ENCODE data around the gene USH2A.
"Not testable (repeated sequence)": the region's sequence is repeated elsewhere in the genome, so short reads cannot be mapped to it uniquely, and the experiment has no call there.

Gene USH2A

DNA sequence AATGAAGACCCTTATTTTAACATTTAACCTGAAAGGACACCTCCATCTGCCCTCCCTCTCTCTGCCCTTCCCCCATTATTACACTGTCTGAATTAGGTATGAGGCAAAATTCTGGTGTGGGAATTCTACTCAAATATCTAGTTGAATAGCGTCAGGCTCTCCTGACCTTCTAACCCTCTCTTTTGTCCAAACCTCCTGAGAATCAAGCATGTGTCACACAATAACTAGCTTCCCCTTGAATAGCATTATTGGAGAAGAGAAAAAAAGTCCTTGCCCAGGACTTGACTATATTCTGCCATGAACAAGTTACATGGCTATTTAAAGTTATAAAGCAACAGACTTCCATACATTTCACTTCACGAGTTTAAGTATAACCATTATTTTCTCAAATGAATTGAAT, 35.5 kb downstream of the USH2A start:
- DNase-seq: no peak

DNA sequence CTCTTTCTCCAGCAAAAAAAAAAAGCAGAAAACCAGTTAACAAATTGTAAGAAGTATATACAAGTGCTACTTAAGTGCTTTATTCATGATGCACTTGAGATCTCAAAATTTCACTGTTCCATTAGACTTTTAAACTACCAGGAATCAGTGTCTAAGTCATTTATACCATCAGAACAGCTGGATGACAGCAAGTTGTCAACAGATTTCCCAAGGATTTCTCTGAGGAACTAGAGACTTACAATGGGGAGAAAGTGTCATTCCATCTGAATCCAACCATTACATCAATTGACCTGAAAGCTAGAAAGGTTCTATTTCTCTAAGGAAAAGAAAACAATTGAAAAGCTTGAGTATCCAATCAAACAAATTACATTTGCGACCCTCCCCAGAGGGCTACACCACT, 43.8 kb downstream of the USH2A start:
- no peak for DNase-seq

GRCh38 chr1:216368249-216368648, 55.0 kb downstream of the USH2A start:
- no peak for DNase-seq

- DNase-seq: no peak
Observed at GRCh38 chr1:216366979-216367378, 56.3 kb downstream of the USH2A start.

GRCh38 chr1:216356945-216357344, 66.3 kb downstream of the USH2A start:
- no peak for DNase-seq

DNA sequence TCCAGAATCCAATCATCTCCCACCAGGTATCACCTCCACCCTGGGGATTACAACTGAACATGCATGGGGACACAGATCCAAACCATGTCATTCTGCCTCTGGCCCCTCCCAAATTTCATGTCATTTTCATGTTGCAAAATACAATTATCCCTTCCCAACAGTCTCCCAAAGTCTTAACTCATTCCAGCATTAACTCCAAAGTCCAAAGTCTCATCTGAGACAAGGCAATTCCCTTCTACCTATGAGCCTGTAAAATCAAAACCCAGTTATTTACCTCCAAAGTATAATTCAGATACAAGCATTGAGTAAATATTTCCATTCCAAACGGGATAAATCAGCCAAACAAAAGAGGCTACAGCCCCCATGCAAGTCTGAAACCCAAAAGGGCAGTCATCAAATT, 73.1 kb downstream of the USH2A start:
- DNase-seq: no peak

DNA sequence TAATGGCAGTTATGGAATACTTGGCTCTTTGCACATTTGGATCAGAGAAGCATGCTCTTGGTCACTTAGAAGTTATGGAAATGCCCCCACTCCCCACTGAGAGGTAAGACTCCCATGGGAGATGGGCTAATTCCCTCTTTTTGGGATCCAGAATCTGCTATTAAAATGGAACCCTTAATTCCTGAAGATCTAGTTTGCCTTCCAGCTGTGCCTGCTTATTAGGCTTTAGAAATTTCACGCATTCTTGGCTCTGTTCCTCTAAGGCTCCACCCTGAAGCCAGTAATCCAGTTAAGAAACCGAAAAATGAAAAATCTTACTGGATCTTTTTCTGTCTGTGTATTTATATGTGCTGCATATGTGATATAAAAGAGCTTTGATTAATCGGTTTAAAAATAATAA, 76.7 kb downstream of the USH2A start:
- DNase-seq: no peak

DNA sequence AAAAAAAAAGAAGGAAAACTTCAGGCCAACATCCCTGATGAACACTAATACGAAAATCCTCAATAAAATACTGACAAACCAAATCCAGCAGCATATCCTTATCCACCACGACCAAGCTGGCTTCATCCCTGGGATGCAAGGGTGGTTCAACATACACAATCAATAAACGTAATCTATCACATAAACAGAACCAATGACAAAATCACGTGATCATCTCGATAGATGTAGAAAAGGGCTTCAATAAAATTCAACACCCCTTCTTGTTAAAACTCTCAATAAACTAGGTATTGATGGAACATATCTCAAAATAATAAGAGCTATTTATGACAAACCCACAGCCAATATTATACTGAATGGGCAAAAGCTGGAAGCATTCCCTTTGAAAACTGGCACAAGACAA, 82.7 kb downstream of the USH2A start:
- DNase-seq: not testable (repeated sequence)

GRCh38 chr1:216332462-216332861, 90.8 kb downstream of the USH2A start:
- DNase-seq: no peak

DNA sequence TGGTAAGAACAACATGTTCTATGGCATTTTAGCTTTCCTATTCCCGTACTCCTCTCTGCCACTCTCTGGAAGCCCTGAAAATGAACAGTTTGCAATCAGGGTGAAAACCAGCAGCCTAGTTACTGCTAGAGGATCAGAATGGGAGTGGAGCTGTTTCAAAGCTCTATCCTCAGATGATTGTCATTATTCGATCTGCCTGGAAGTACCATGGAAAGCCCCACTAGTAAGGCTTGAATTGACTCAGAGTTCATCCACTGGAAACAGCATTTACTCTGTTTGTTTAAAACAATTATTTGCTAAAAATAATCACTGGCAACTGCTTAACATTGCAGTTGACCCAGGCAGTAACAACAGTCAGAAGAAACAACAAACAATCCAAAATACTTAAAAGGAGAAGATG, 91.2 kb downstream of the USH2A start:
- DNase-seq: no peak

GRCh38 chr1:216331211-216331610, 92.0 kb downstream of the USH2A start:
- DNase-seq: no peak

- no peak for DNase-seq
Observed at GRCh38 chr1:216330262-216330661, 93.0 kb downstream of the USH2A start.

GRCh38 chr1:216325946-216326345, 97.3 kb downstream of the USH2A start:
- DNase-seq: no peak

GRCh38 chr1:216325336-216325735, 97.9 kb downstream of the USH2A start:
- DNase-seq: no peak

DNA sequence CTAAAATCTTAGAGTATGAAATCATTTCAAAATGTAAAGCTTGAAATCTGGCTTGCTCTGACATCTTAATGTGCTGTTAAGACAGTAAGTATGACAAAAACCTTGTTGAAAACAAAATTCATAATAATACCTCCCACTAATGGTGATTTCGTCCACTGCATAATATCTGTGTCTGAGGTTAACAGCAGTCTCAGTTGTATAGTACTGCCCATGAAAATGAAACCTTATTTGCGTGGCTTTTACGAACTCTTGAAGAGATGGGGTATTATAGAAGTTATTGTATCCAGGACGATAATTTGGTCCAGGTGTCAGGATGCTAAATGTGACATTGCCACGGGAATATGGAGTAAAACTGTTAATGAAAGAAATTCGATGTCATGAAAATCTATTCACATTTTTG, 99.9 kb downstream of the USH2A start:
- DNase-seq: no peak

GRCh38 chr1:216314379-216315095, 108.7 kb downstream of the USH2A start:
- no peak for DNase-seq

DNA sequence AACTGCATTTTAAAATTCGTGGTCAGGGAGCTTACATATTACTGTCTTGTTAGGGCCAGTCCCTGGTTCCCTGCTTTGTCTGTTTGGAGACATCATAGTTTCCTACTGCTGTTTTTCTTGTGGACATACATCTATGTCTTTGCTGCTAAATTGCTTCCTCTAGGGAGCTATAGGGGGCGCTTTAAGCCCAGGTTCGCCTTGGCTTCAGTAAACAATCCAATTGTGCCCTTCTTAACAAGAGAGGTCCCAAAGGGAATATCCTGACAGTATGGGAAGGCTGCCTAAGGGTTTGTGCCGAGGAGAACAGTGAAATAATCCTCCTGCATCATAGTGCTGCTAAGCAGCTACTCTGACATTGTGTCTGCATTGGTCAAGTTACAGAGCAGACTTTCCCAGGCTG, 112.5 kb downstream of the USH2A start:
- no peak for DNase-seq

- DNase-seq: no peak
Observed at GRCh38 chr1:216306830-216307229, 116.4 kb downstream of the USH2A start.

- DNase-seq: no peak
Observed at GRCh38 chr1:216303690-216304089, 119.6 kb downstream of the USH2A start.

- no peak for DNase-seq
Observed at GRCh38 chr1:216293683-216294082, 129.6 kb downstream of the USH2A start.

- DNase-seq: no peak
Observed at GRCh38 chr1:216290074-216290473, 133.2 kb downstream of the USH2A start.

- no peak for DNase-seq
Observed at GRCh38 chr1:216285052-216285451, 138.2 kb downstream of the USH2A start.

- no peak for DNase-seq
Observed at GRCh38 chr1:216281757-216282156, 141.5 kb downstream of the USH2A start.

- DNase-seq: no peak
Observed at GRCh38 chr1:216270086-216270773, 153.0 kb downstream of the USH2A start.

DNA sequence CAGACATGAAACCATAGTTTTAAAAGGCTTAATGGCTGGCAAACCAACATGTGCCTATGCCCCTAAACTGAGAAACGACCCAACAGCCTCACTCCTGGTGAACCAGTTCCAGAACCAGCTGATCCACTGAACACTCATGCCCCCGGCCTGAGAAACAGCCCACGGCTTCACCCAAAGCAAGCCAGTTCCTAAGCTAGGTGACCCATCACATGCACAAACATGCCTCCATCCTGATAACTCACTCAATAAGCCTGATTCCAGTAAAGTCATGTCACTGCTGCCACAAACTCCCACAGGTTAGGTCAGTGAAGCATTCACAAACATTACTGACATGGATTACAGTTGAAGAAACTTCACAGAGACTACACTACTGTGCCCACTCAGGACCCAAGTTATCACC, 161.6 kb downstream of the USH2A start:
- no peak for DNase-seq
